AG04450 (cell line): ENCODE results near the gene BCL2L14. TPM values are rescaled to one million over a fixed set of nuclear protein-coding genes. Genes with fewer than 3 reads are reported as not detected.

Experiments
- CTCF ChIA-PET: fragments of 300-600, 350-600 bp; formaldehyde crosslinking; extraction: SDS; loops from one replicate; lab custom pipeline; 2022; ENCODE audit warnings: antibody characterized with exemption, inconsistent platforms; lab: Charles Lee
- POLR2A ChIA-PET: fragments of 350-600 bp; formaldehyde crosslinking; extraction: SDS; loops from one replicate; lab custom pipeline; 2021; ENCODE audit warnings: antibody characterized with exemption, inconsistent platforms; lab: Yijun Ruan, JAX
- DNase-seq: peaks from one replicate; pipeline ENCODE4 v3.0.0-alpha.2; 2011; ENCODE audit warnings: low read depth, low spot score
- H3K27ac ChIP-seq: one replicate; pipeline ENCODE4 v1.5.1; 2012; ENCODE audit warnings: low read depth, low read length, control low read depth
- H3K27me3 ChIP-seq: one replicate; pipeline ENCODE4 v1.6.0; 2012; ENCODE audit warnings: low read length; ENCODE audit not compliant: control insufficient read depth, insufficient read depth
- H3K4me3 ChIP-seq: 2 replicates; pipeline ENCODE4 v1.5.1; 2011; ENCODE audit warnings: mild to moderate bottlenecking, low read depth, low read length, control low read depth
- H3K9me3 ChIP-seq: 2 replicates; pipeline ENCODE4 v1.5.1; 2012; ENCODE audit warnings: low read length; ENCODE audit not compliant: control insufficient read depth, insufficient read depth
- CTCF ChIP-seq: IDR thresholded peaks from 2 replicates; pipeline ENCODE4 v1.5.1; 2011; ENCODE audit warnings: low read depth, low read length, control low read depth, inconsistent platforms
- polyA plus RNA-seq: library from polyadenylated mRNA; depleted of rRNA; stranded (reverse); fragments of >200 nt; gene quantifications from 2 replicates; pipeline ENCODE4 v1.2.3, GENCODE V29; 2011

BCL2L14 gene
- polyA plus RNA-seq, 1 experiment = not detected

GRCh38 chr12:12036901-12037300 is 33.8 kb upstream of the BCL2L14 start:
- no peaks in the 10 kb centered on the region for H3K9me3 ChIP-seq
- TF ChIP-seq CTCF = no peak
- no peak for DNase-seq
- CTCF ChIA-PET = interaction anchor here (0.6 to 11.0 kb wide), 9 partner anchors 45 to 673 kb away, joined by 3 to 296 read pairs (median 4); no protein-coding TSS in a partner anchor
- POLR2A ChIA-PET = interaction anchor here (1.3 kb wide), 1 partner anchor 292 kb away, joined by 4 read pairs; no protein-coding TSS in a partner anchor
- H3K27ac ChIP-seq = no peak overlapping the region
- H3K4me3 ChIP-seq = no peak overlapping the region
- peaks cover 7% of the 10 kb centered on the region for H3K27me3 ChIP-seq

GRCh38 chr12:12039897-12040296 is 30.8 kb upstream of the BCL2L14 start:
- Histone ChIP-seq H3K27ac (no peak overlapping the region), H3K9me3 (no peaks in the 10 kb centered on the region), H3K27me3 (peaks cover 7% of the 10 kb centered on the region), H3K4me3 (no peak overlapping the region)
- DNase-seq = no peak
- POLR2A ChIA-PET = interaction anchor here (0.6 kb wide), 1 partner anchor 432 kb away, joined by 4 read pairs; no protein-coding TSS in a partner anchor
- TF ChIP-seq CTCF = no peak
- CTCF ChIA-PET = interaction anchor here (0.6 to 11.0 kb wide), 3 partner anchors 288 to 686 kb away, joined by 3 to 296 read pairs (median 15); no protein-coding TSS in a partner anchor

GRCh38 chr12:12046401-12046800 is 24.3 kb upstream of the BCL2L14 start:
- TF ChIP-seq CTCF = no peak
- ChIA-PET CTCF (no interaction called here), POLR2A (no interaction called here)
- Histone ChIP-seq H3K9me3 (no peaks in the 10 kb centered on the region), H3K4me3 (no peak overlapping the region), H3K27me3 (peaks cover 8% of the 10 kb centered on the region), H3K27ac (no peak overlapping the region)
- no peak for DNase-seq

GRCh38 chr12:12047682-12048081 is 23.1 kb upstream of the BCL2L14 start:
- TF ChIP-seq CTCF = no peak
- Histone ChIP-seq H3K27me3 (peaks cover 8% of the 10 kb centered on the region), H3K27ac (no peak overlapping the region), H3K4me3 (no peak overlapping the region), H3K9me3 (no peaks in the 10 kb centered on the region)
- CTCF ChIA-PET = no interaction called here
- POLR2A ChIA-PET = no interaction called here
- no peak for DNase-seq

- Histone ChIP-seq H3K27ac (no peak overlapping the region), H3K9me3 (no peaks in the 10 kb centered on the region), H3K4me3 (no peak overlapping the region), H3K27me3 (peaks cover 8% of the 10 kb centered on the region)
- POLR2A ChIA-PET = no interaction called here
- DNase-seq = no peak
- CTCF ChIA-PET = no interaction called here
- TF ChIP-seq CTCF = no peak
Measured at GRCh38 chr12:12048266-12048665, 22.5 kb upstream of the BCL2L14 start.
